ENCODE results near the gene KCNK15. TPM values are rescaled to one million over a fixed set of nuclear protein-coding genes. Genes with fewer than 3 reads are reported as not detected.

Gene KCNK15
- polyA plus RNA-seq, 3 donors = 0.03 TPM; not detected in 2

DNA sequence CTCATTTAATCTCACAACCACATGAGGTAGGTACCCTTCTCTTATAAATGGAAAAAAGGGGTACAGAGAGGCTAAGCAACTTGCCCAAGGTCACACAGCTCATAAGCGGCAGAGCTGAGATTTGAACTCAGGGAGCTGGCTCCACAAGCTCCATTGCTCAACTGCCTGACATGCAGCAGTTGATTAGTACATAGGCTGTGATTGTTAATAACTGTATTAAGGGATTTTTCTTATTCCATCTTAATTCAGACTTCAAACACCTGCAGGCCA, 23.9 kb upstream of the KCNK15 start:
- Histone ChIP-seq H3K79me2 (ENCODE audit: insufficient read depth, low read length) (no peaks in the 10 kb centered on the region), H3K9me3 (replicated peaks in 1 of 2; ENCODE audit: control insufficient read depth in 1 of 2, insufficient read depth in 1 of 2, low read length in 2 of 2) (no peaks in the 10 kb centered on the region), H3K4me3 (replicated peaks in 1 of 3; ENCODE audit: low read depth in 2 of 3, low read length in 3 of 3) (no peak overlapping the region), H3K27me3 (ENCODE audit: control insufficient read depth in 2 of 2, insufficient read depth in 2 of 2, low read length in 2 of 2) (no peaks in the 10 kb centered on the region), H3K4me1 (ENCODE audit: control insufficient read depth in 1 of 2, insufficient read depth in 2 of 2, low read length in 2 of 2) (no peaks in the 10 kb centered on the region), H3K27ac (ENCODE audit: low read depth in 1 of 2, low read length in 2 of 2) (no peak overlapping the region), H3K9ac (ENCODE audit: insufficient read depth, low read length, poor library complexity, severe bottlenecking) (no peak overlapping the region), H2AFZ (ENCODE audit: insufficient read depth, low read depth, low read length, poor library complexity, severe bottlenecking) (no peak overlapping the region), H3K4me2 (replicated peaks; ENCODE audit: extremely low read depth, low read length, poor library complexity, severe bottlenecking) (no peak overlapping the region), H3K36me3 (replicated peaks in 1 of 2; ENCODE audit: control insufficient read depth in 1 of 2, insufficient read depth in 2 of 2, low read length in 2 of 2) (no peaks in the 10 kb centered on the region), H4K20me1 (ENCODE audit: insufficient read depth, low read length) (no peaks in the 10 kb centered on the region)
- TF ChIP-seq, protein P1, sequence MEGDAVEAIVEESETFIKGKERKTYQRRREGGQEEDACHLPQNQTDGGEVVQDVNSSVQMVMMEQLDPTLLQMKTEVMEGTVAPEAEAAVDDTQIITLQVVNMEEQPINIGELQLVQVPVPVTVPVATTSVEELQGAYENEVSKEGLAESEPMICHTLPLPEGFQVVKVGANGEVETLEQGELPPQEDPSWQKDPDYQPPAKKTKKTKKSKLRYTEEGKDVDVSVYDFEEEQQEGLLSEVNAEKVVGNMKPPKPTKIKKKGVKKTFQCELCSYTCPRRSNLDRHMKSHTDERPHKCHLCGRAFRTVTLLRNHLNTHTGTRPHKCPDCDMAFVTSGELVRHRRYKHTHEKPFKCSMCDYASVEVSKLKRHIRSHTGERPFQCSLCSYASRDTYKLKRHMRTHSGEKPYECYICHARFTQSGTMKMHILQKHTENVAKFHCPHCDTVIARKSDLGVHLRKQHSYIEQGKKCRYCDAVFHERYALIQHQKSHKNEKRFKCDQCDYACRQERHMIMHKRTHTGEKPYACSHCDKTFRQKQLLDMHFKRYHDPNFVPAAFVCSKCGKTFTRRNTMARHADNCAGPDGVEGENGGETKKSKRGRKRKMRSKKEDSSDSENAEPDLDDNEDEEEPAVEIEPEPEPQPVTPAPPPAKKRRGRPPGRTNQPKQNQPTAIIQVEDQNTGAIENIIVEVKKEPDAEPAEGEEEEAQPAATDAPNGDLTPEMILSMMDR (IDR thresholded peaks at IDR 0.05) = no peak
- no peak for DNase-seq
- Mint-ChIP-seq H3K9me3 (no peaks in the 10 kb centered on the region), H3K36me3 (no peaks in the 10 kb centered on the region), H3K27me3 (ENCODE audit: low read depth in 3 of 3) (peaks cover 0 to 9% (median 0%) of the 10 kb centered on the region in 3 donors), H3K4me3 (no peak overlapping the region), H3K27ac (no peak overlapping the region), H3K4me1 (peaks cover 3% of the 10 kb centered on the region)
- WGBS (ENCODE audit: insufficient coverage) = no CpG with 5 or more reads among the region's 1 CpG
- intact Hi-C loops (cut with micrococcal nuclease) = no loop called here

DNA sequence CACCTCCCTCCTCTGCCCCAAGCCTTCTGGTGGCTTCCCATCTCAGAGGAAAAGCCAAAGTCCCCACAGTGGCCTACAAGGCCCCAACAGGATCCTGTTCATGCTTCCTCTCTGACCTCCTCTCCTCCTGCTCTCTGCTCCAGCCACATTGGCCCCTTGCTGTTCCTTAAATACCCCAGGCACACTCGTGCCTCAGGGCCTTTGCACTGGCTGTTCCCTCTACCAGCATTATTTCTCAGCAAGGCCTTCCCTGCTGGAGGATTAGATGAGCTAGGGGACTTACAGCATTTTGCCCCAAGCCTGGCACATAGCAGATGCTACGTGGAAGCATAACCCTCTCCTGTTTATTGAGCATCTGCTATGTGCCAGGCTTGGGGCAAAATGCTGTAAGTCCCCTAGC, 22.7 kb upstream of the KCNK15 start:
- TF ChIP-seq, protein P1 (IDR thresholded peaks at IDR 0.05) = no peak
- Histone ChIP-seq H3K36me3 (replicated peaks in 1 of 2; ENCODE audit: control insufficient read depth in 1 of 2, insufficient read depth in 2 of 2, low read length in 2 of 2) (no peaks in the 10 kb centered on the region), H3K9me3 (replicated peaks in 1 of 2; ENCODE audit: control insufficient read depth in 1 of 2, insufficient read depth in 1 of 2, low read length in 2 of 2) (no peaks in the 10 kb centered on the region), H3K9ac (ENCODE audit: insufficient read depth, low read length, poor library complexity, severe bottlenecking) (no peak overlapping the region), H3K27ac (ENCODE audit: low read depth in 1 of 2, low read length in 2 of 2) (no peak overlapping the region), H3K4me3 (replicated peaks in 1 of 3; ENCODE audit: low read depth in 2 of 3, low read length in 3 of 3) (no peak overlapping the region), H3K79me2 (ENCODE audit: insufficient read depth, low read length) (no peaks in the 10 kb centered on the region), H3K4me2 (replicated peaks; ENCODE audit: extremely low read depth, low read length, poor library complexity, severe bottlenecking) (no peak overlapping the region), H3K4me1 (ENCODE audit: control insufficient read depth in 1 of 2, insufficient read depth in 2 of 2, low read length in 2 of 2) (no peaks in the 10 kb centered on the region), H3K27me3 (ENCODE audit: control insufficient read depth in 2 of 2, insufficient read depth in 2 of 2, low read length in 2 of 2) (no peaks in the 10 kb centered on the region), H4K20me1 (ENCODE audit: insufficient read depth, low read length) (no peaks in the 10 kb centered on the region), H2AFZ (ENCODE audit: insufficient read depth, low read depth, low read length, poor library complexity, severe bottlenecking) (no peak overlapping the region)
- Mint-ChIP-seq H3K4me3 (no peak overlapping the region), H3K36me3 (no peaks in the 10 kb centered on the region), H3K9me3 (no peaks in the 10 kb centered on the region), H3K27me3 (ENCODE audit: low read depth in 3 of 3) (peaks cover 0 to 5% (median 0%) of the 10 kb centered on the region in 3 donors), H3K27ac (no peak overlapping the region), H3K4me1 (peaks cover 3% of the 10 kb centered on the region)
- 0% methylated on average over 1 of the region's 2 CpGs for WGBS (ENCODE audit: insufficient coverage)
- intact Hi-C loops (cut with micrococcal nuclease) = no loop called here
- no peak for DNase-seq
